Ramos (cell line): ENCODE data around the gene RANGAP1.

Experiments used
- in situ Hi-C: fragments of 300-500 bp; cut with MboI; formaldehyde crosslinking; loops from one replicate; pipeline ENCODE4 v1.14.3; 2022; ENCODE audit warnings: low sequenced_read_pairs; ENCODE audit not compliant: unreplicated experiment

The RANGAP1 gene

DNA sequence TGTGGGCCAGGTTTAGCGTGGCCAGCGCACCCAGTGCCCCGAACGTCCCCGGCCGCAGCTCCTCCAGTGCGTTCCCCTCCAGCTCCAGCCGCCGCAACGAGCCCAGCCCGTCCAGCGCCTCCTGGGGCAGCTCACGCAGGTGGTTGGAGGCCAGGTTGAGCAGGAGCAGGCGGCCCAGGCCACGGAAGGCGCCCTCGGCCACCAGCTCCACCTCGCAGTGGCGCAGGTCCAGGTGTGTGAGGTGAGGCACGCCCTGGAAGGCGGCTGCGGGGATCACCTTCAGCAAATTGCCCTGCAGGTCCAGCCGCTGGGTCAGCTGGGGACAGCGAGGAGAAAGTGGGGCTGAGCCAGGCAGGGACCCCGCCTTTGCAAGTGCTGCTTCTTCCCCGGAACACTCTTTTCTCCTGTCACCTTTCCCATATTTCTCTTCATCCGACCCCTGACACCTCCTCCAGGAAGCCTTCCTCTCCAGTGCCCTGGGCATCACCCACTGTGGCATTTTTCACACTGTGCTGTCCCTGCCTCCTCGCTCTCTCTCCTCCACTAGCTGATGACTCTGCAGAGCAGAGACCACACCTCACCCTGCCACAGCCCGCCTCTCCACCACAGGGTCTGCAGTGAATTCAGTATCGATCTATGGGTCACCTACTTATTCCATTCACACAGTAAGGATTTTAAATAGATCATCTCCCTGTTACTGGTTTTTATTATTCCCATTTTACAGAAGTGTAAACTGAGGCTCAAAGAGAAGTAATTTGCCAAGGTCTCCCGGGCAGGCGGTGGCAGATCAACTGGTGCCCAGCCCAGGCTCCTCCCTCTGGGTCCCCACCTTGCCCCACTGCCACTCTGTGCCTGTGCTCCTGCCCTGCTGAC, 47.2 kb downstream of the RANGAP1 start:
- in situ Hi-C loops: no loop called here

DNA sequence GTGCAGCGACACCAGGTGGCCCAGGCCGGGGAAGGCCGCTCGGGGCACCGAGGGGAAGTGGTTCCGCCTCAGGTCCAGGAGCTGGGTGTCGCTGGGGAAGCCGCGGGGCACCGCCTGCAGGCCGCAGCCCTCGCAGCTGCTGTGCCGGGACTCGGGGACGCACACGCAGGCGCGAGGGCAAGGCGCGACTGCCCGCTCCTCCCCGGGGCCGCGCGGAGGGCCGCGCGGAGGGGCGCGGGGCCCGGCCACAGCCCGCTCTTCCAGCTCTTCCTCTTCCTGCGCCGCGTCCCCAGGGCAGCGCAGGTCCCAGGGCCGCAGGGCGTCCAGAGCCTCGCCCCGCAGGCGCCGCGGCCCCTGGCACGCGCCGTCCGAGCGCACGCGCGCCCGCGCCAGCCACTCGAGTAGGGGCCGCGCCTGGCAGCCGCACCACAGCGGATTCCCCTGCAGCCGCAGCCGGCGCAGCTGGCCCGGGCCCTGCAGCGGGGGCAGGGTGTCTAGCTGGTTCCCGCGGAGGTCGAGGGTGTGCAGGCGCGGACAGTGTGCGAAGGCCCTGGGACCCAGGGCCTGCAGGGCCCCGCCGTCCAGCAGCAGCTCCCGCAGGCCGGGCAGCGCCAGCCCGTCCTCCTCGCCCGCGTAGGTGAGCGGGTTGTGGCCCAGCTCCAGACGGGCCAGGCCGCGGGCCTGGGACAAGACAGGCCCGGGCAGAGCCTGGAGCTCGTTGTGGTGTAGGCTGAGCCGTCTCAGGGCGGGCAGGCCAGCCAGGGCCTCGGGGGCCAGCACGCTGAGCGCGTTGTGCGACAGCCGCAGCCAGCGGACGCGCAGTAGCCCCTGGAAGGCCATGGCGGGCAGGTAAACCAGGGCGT, 48.0 kb downstream of the RANGAP1 start:
- in situ Hi-C loops: no loop called here

DNA sequence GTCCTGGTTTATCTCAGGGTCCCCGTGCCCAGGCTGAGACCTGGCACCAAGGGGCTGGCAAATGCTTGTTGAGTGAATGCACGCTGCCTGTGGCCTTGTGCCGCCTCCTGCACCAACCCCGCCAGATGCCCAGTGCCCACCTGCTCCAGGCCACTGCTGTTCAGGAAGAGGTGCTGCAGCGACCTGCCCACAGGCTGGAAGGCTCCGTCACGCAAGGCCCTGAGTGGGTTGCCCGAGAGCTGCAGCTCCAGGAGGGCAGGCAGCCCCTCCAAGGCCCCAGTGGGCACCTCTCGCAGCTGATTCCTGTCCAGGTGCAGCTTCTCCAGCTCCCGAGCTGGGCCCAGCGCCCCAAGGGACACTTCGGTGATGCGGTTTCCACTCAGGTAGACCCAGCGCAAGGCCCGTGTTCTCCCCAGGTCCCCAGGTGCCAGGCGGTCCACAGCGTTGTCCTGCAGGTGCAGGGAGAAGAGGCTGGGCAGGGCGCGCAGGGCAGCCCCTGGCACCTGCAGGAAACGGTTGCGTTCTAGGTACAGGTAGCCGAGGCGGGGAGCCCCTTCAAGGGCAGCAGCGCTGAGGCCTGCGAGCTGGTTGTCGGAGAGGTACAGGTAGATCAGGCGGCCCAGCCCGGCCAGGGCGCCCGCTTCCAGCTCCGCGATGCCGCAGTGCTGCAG, 48.8 kb downstream of the RANGAP1 start:
- in situ Hi-C loops: no loop called here

DNA sequence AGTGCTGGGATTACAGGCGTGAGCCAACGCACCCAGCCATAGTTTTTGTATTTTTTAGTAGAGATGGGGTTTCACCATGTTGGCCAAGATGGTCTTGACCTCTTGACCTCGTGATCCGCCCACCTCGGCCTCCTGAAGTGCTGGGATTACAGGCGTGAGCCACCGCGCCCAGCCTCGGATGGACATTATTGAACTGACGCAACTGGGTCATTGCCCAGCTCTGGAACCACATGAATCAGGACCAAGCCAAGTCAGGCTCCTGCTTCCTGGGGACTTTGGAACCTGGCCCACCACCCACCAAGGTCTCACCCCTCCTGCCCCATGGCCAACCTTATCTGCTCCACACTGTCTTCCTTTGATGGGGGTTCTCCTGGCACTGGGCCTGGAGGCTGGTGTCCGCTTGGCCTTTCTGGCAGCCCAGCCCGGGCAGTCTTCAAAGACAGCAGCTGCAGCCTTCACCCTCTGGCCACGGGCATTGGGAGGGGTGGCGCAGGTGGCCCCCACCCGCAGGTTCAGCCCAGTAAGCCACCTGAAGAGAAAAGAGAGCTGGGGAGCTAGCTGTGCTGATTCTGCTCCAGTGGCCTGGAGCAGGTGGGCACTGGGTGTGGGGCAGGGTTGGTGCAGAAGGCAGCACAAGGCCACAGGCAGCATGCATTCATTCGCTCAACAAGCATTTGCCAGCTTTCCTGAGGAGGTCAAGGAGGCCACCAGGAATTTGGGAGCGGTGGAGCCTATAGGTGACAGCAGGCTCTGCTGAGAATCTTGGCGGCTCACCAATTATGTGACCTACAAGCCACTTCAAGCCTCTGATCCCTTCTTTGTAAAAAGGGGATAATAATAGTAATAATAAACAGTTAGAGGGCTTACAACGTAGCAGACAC, 50.9 kb downstream of the RANGAP1 start:
- in situ Hi-C loops: loop anchor here (5.0 kb wide), 1 partner anchor 313 kb away; no protein-coding TSS in a partner anchor

DNA sequence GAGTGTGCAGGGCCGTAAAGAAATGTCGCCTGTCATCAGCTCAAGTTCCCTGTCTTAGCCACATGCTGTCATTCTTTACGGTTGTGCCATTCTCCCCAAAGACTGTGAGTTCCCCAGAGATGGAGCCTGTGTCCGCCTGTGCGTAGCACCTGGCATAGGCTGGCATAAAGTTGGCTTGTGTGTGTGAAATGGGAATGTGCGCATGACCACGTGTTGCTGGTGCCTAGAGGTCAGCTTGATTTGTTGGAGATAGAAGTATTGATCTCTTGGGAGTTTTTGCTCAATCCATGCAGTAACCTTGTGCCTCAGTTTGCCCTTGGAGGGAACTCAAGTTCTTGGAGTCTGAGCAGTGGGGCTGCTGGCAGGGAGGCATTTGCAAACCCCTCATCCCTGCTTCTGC, 54.6 kb downstream of the RANGAP1 start:
- in situ Hi-C loops: loop anchor here (5.0 kb wide), 1 partner anchor 309 kb away; no protein-coding TSS in a partner anchor

DNA sequence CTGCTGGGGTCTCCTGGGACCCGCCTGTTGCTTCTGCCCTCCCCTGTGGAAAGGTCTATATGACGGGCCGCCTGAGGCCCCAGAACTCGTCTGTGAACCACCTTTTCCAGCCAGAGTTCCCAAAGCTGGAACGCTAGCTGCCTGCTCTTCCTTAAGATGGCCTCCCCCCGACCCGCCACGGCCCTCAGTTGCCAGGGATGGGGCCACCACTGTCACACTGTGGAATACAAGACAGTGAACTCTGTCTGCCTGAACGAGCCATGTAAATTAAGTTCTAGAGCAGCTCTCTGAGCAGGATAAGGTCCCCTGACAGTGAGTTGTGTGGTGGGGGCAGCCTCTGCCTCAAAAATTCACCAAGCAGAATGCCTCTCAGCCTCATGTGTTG, 55.6 kb downstream of the RANGAP1 start:
- in situ Hi-C loops: loop anchor here (5.0 kb wide), 1 partner anchor 308 kb away; no protein-coding TSS in a partner anchor

DNA sequence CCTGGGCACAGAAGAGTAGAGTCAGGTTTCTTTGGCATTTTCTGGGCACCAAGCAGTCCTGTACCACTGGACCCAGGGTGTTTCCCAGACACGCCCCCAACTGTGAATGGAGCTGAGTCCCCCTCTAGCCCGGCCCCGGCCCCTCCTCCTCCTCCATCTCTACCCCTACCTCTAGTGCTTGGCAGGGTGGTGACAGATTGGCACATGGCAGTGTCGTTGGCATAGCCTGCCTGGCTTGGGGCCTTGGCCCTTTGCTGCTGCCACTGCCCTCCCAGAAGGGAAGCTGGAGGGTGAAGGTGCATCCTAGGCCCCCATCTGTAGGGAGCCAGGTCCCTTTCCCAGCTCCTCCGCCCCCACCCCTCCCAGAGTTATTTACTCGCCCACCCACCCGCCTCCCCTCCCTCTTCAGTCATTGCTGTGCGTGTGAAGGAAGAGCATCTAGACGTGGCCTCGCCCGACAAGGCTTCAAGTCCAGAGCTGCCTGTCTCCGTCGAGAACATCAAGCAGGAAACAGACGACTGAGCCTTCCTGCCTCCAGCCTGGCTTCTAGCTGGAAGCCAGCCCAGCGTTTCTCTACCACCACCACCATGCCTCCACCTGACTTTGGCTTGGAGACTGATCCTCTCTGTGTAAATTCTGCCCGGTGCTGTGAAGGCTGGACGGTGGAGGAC, 56.1 kb downstream of the RANGAP1 start:
- in situ Hi-C loops: loop anchor here (5.0 kb wide), 1 partner anchor 308 kb away; no protein-coding TSS in a partner anchor

DNA sequence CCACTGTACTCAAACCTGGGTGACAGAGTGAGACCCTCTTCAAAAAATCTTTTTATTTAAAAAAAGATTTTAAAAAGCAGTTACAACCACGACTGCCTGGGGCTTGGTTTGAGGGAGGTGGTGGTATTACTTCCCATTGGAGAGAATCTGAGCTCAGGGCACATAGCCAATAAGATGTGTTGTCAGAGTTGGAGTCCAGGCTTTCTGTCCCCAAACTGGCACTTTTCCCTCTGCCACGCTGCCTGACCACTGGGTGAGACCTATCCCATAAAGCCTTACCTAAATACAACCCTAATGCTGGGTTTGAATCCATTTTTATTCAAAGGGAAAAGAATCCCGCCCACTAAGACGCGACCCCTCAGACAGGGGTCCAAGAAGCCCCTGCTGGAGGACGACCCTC, 56.8 kb downstream of the RANGAP1 start:
- in situ Hi-C loops: no loop called here

DNA sequence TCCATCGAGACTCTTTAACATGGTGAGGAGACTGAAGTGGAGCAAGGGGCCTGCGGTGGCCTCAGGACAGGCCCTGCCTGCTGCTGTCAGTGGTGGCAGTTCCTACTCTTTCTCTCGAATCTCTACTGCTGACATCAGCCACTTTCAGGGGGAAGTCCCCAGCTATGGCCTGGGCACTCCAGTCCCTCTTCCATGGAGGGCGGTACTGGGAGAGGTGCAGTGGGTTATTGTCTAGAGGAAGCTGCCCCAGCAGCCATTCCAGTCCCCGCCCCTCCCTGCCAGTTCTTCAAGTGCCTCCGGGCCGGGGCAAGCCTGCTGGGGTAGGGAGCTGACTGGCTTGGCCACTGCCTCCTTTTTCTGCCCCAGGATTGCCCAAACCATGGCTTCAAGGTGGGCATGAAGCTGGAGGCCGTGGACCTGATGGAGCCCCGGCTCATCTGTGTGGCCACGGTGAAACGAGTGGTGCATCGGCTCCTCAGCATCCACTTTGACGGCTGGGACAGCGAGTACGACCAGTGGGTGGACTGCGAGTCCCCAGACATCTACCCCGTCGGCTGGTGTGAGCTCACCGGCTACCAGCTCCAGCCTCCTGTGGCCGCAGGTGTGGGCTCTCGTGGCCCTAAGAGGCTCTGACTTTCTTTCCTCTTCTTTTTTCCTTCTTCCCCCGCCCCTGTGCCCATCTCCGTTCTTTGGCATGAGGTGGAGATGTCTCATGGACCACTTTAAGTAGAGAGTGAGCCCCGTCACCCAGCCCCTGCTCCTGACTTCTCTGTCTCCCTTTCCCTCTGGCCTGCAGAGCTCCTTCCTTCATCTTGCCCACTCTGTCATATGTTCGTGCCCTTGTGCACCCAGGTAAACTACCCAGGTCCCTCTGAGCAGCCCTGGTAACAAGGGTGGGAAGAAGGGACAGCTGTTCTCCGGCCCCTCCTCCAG, 59.0 kb downstream of the RANGAP1 start:
- in situ Hi-C loops: no loop called here

DNA sequence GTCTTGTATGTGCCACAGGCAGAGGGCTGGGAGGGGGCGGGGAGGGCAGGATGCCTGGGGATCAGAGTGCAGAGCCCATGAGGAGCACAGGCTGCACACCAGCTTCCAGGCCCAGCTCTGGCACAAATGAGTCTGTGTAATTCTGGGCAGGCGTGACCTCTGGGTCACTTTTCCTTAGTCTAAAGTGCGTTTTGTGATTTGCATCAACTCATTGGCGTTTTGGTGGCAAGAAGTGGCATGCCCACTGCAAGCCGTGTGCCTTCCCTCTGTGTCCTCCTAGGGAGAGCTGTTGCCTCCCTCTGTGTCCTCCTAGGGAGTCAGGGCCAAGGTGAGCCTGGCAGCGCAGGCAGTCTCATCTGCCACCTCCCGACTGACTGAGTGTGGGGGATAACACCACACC, 62.5 kb downstream of the RANGAP1 start:
- in situ Hi-C loops: no loop called here

DNA sequence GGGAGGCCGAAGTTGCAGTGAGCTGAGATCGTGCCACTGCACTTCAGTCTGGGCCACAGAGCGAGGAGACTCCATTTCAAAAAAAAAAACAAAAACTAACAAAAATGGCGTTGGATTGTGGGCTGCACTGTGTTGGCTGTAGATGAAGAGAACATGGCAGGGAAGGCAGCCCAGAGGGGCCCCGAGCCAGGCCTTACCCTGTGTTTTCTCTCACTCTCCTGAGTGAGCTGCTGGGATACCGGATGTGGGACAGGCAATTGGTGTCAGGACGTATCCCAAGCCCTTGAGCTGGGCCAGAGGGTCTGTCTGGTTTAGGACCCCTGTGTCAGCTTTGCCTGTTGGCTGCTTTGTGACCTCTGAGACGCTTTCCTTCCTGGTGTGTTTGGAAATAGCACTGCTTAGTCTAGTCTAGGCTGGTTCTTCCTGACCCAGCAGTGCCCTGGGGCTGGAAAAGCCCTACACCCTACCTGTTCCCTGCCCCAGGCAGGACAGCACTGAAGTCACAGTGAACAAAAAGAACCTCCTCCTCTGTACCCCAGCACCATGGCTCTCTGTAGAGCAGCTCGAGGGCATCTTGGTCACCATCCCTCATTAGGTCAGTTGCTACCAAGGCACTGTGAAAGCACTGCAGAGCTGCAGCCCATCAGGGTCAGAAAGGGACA, 63.0 kb downstream of the RANGAP1 start:
- in situ Hi-C loops: no loop called here

DNA sequence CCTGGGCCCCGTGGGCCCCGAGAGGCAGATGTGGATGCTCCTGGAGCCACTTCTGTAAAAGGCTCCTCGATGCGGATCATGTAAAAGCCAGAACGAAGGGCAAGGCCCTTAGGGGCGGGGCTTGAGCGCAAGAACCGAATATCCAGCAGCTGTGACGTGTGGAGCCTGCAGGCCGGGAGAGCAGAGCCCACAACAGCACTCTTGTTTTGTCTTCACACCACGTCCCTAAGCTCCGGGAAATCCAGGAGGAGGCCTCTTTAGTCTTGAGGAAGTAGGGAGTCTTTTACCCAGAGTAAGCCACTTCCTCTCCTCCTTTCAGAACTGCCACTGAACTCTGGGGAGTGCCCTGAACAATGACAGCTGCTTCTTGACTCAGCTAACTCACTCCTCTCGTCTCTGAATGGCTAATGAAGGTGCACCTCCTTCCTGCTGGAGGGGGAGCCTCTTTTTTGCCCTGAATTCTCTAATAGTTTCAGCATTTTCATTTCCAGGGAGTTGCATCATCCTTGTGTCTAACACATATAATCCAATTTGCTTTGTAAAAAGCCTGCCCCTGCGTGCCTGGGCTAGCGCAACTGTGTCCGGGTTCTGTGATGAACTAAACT, 68.3 kb downstream of the RANGAP1 start:
- in situ Hi-C loops: no loop called here

DNA sequence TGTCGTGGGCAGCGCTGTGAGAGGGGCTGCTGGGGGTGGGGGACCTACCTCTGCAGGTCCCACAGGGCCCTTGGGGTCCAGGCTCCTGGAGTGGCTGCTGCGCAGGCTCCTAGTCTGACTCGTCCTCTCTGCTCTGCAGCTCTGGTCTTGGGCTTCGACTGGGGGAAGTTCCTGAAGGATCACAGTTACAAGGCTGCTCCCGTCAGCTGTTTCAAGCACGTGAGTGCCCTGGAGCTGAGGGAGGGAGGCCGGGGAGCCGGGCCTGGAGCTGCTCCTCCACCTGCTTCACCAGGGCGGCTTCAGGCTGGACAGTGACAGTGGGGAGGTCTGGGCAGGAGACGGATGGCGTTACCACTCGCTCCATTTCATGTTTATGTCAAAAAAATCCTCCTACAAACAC, 69.0 kb downstream of the RANGAP1 start:
- in situ Hi-C loops: no loop called here

DNA sequence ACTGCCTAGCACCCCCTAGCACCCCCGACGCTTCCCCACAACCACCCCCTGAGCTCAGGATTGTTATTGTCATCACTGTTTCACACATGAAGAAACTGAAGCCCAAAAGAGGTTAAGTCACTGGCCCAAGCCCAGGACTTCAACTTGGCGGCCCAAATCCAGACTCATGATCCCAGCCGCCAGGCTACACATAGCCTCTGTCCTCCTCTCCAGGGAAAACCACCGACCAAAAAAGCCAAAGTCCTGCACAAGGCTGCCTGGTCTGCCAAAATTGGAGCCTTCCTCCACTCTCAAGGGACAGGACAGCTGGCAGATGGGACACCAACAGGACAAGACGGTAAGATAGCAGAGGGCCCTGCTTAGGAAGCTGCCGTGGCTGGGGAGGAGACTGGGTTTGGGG, 70.1 kb downstream of the RANGAP1 start:
- in situ Hi-C loops: no loop called here

DNA sequence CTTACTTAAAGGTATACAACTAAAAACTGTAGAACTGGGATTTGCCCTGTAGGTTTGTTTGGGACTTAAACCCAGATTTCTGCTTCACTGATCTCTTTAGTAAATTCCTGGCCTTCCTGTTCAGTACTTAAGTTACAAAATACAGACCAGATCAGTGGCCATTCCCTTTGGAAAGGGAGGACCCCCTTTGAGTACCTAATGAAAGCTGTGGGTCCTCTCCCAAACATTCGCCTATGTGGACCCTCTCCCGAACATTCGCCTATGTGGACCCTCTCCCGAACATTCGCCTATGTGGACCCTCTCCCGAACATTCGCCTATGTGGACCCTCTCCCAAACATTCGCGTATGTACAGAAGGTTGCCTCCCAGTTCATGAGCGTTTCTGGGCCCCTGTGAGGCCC, 70.6 kb downstream of the RANGAP1 start:
- in situ Hi-C loops: no loop called here

DNA sequence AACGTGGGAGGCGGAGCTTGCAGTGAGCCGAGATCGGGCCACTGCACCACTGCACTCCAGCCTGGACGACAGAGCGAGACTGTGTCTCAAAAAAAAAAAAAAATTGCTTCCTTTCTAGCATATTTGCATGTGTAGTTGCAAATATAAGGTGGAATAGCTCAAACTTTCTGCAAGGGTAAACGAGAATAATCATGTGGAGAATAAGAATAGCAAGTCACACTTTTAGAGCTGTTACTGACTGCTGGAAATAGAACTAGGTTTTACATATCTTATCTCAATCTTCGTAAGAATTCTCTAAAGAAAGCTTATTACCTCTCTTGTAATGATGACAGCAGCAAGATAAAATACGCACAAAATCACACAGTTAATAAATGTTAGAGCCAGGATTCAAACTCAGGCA, 79.3 kb downstream of the RANGAP1 start:
- in situ Hi-C loops: no loop called here
